Stimulated activated CD8-positive, alpha-beta memory T cell treated with anti-CD3 and anti-CD28 coated beads, Interleukin-7, amount 100 ng/mL, for 48 hours (primary cell): ENCODE results near the gene PEX7.
"Not testable (repeated sequence)": the region's sequence is repeated elsewhere in the genome, so short reads cannot be mapped to it uniquely, and the experiment has no call there.

Experiments used
- DNase-seq, 2 donors: peaks; one replicate each; pipeline ENCODE4 v3.0.0-alpha.2; 2020; ENCODE audit warnings: low read depth in 1 of 2; ENCODE audit errors: extremely low read depth in 1 of 2

The PEX7 gene

GRCh38 chr6:136840276-136841001, 18.0 kb downstream of the PEX7 start:
- DNase-seq, result no peak

DNA sequence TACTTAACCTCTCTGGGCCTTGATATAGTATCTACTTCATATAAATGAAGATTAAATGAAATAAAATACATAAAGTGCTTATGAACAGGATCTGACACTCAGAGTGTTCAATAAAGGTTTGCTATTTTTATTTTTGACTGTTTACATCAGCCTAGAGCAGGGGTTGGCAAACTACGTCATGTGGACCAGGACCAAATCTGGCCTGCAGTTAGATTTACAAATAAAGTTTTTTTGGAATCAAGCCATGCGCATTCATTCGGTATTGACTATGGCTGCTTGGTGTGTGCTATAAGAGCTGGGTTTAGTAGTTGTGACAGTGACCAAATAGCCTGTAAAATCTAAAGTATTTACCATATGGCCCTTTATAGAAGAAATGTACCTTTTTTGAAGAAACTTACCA, 20.8 kb downstream of the PEX7 start:
- no peak for DNase-seq

DNA sequence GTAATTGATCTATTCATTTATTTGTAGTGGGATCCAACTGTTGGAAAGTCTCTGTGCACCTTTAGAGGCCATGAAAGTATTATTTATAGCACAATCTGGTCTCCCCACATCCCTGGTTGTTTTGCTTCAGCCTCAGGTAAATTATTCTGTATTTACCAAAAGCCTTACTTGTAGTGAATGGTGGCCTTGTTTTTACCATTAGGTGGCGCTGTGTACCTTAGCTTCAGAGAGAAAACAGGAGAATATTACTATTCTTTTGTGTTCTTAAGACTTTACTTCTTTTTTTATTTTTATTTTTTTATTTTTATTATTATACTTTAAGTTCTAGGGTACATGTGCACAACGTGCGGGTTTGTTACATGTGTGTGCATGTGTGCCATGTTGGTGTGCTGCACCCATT, 23.7 kb downstream of the PEX7 start:
- DNase-seq, result no peak

GRCh38 chr6:136846477-136846876, 24.1 kb downstream of the PEX7 start:
- not testable (repeated sequence) for DNase-seq

GRCh38 chr6:136849979-136850563, 27.7 kb downstream of the PEX7 start:
- not testable (repeated sequence) for DNase-seq

- DNase-seq, result no peak
Observed at GRCh38 chr6:136859430-136859829, 37.0 kb downstream of the PEX7 start.

DNA sequence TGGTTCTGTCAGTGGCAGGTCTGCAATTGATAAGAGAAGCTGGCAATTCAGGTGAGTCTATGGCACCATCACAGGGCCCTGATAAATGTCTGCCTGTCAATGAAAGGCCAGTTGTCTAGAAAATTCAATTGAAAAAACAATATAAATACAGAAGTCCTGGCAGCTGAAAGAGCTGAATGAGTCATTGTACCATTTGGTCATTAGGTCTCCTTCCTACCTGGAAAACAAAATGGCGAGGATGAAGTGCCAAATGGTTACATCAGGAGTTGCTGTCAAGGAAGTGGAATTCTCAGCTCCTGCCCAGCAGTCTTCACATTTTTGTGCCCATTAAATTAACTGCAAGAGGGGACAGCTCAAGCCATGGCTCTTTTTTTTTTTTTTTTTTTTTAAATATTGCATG, 37.7 kb downstream of the PEX7 start:
- DNase-seq, result no peak

DNA sequence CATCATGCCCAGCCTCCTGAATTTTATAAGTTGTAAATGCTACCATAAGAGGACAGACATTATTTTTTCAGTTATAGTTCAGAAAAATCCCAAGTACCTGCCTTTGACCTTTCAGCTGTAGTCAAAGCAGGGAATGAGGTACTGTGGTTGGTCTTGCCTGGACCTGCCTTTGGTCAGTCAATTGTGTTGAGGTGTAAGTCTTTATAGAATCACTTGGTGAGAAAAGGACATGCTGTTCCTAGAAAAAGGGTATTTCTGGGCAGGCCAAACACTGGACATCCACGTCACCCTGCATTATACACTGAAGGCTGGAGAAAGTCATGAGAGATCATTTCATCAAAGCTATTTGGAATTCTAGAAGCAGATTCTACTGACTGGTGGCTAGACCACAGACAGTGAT, 40.3 kb downstream of the PEX7 start:
- no peak for DNase-seq

DNA sequence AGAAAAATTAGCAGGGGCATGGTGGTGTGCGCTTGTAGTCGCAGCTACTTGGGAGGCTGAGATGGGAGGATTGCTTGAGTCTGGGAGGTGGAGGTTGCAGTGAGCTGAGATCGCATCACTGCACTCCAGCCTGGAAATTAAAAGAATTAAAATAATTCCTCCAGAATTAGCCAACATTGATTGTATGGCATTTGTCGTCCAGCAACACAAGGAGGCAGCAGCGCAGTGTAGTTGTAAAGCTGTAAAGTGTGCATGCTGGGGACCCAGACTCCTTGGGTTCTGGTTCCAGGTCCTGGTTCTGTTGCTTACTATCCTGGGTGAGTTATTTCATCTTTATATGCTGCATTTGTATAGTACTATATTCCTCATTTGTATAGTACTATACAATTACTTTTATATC, 41.4 kb downstream of the PEX7 start:
- DNase-seq, result no peak

GRCh38 chr6:136864676-136865075, 42.3 kb downstream of the PEX7 start:
- DNase-seq, result no peak

- DNase-seq, result no peak
Observed at GRCh38 chr6:136866872-136867416, 44.6 kb downstream of the PEX7 start.

GRCh38 chr6:136869451-136869850, 47.1 kb downstream of the PEX7 start:
- no peak for DNase-seq

- DNase-seq, result no peak
Observed at GRCh38 chr6:136873748-136874147, 51.4 kb downstream of the PEX7 start.

GRCh38 chr6:136876469-136876868, 54.1 kb downstream of the PEX7 start:
- DNase-seq, result not testable (repeated sequence)

DNA sequence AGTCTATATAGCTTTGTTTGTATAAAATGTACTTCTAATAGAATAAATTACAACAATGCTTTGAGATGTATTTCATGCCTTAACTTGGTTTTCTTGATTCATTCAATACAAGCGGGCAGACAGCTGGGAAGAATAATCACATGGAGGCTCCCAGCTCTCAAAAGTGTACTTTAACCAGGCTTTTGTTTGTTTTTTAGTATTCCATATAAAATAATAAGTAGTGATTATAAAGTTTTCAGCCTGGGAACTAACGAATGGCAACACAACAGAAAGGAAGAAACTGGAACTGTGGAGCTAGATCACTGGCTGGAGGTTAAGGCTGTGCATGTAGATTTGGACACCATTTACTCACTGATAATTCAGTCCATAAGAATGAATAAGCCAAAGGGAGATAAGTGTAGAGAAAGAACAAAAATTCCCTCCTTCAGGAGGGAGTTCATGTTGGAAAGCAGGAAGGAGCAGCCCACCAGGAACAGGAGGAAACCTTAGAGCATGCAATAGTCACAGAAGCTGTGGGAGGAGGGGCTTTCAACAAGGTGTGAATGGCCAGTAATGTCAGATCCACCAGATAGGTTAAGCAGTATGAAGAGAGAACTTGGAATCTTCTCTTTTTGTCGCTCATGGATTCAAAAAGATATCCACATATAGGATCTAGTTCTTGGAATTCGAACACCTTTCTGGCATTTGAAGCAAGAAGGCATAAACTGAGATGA, 58.5 kb downstream of the PEX7 start:
- DNase-seq, result no peak

DNA sequence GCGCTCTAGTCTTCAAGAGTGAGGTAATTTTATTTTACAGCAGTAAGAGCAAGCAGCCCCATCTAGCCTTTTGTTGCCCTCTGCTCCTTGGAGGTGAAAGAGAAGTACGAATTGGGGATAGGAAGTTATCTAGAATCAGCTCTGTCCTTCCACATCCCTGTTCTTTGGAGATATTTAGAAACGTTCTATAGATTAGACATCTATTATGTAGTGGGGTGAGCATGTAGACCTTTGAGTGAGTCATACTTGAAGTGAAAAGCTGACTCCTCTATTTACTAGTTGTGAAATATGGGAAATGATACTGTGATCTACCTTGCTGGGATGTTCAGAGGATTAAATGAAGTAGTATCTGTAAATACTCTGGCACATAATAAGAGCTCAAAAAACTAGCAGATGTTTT, 63.7 kb downstream of the PEX7 start:
- no peak for DNase-seq

GRCh38 chr6:136887953-136888352, 65.6 kb downstream of the PEX7 start:
- DNase-seq, result no peak

DNA sequence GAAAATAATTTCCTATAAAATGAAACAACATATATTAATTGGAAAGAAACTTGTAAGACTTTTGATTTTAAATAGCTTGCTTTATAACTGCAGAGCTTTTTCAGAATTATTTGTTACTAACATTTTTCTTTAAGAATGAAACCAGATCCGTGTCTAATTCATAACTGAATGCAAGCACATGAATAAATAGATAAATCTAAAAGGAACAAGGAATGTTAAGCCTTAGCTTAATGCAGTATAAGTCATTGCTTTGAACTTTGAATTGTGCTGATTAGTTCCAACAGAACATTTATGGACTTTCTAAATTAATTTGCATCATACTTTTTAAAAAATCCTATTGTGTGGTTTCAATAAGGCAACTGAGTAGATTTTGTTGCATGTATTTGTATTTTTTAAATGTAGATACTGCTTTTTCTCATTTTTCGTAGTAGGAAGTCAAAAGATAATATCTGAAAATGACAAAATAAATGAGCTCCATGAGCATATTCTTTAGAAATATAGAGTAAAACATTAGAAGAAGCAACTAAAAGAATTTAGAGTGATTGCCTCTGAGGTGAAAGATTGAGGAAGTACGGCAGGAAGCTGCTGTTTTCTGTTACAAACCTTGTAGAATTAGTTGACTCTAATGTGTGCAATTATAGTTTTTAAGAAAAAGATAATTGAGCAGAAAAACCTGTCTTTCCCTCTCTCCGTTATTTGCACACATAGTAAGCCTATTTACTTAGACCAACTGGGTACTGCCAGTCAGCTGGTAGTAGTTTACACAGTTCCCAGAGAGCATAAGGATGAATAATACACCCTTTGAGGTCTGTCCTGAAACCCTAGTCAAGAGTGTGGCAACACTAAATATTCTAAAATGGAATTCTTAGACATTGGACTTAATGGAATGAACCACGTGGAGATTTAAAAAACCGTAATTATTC, 67.1 kb downstream of the PEX7 start:
- no peak for DNase-seq

DNA sequence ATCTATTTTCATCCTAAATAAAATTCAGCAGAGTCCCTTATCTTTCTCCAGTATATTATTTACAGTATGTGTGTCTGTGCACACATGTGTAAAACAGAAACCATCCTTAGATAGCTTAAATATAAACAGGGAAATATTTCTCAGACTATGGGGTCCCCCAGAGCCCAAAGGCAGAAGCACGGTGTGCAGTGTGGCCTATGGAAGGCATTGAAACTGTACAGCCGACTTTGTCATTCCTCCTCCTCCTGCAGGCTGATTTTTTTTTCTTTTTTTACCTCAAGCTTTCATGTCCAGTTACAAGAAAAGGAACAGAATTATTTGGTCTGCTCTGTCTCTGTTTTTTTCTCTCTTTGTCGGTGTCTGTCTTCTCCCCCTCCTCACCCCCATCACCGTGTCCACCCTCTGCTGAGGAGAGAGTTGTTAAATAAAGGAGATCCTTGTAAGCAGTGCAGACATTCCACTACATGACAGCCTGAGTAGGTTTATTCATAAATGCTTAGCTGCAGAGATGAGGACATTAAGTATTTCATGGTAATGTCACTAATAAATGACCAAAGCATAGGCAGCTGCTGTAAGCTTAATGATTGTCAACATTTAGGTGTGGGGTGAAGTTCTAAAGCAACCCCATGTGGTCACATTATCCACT, 67.9 kb downstream of the PEX7 start:
- DNase-seq, result no peak

DNA sequence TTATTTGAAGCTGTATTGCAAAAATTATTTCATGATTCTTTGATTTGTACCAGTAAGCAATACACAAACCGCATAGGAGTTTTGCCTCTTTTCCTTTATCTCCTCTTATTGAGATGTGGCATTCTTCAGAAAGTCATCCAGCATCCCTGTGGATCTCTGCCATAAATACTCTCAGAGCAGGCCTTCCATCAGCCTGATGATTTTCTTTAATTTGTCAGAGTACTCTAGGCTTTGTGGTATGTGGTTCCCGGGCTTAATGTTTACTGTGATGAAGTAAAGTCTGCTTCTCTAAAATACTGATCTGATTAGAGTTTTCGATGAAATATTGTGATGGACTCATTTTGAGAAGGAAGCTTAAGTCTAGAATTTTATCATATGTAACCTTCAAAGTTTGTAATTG, 68.6 kb downstream of the PEX7 start:
- DNase-seq, result no peak
